NCI-H2196 treated with DMSO at 0.1 percent for 48 hours (cell line): ENCODE results near the gene R3HDML.

Source experiments
- DNase-seq: peaks from one replicate; lab custom pipeline; 2025; ENCODE audit not compliant: unreplicated experiment; lab: John Stamatoyannopoulos, UW

The R3HDML gene

GRCh38 chr20:44361021-44361420, 24.2 kb downstream of the R3HDML start:
- no peak for DNase-seq

GRCh38 chr20:44362466-44362940, 25.7 kb downstream of the R3HDML start:
- DNase-seq, result no peak

GRCh38 chr20:44364068-44364467, 27.2 kb downstream of the R3HDML start:
- DNase-seq, result no peak

DNA sequence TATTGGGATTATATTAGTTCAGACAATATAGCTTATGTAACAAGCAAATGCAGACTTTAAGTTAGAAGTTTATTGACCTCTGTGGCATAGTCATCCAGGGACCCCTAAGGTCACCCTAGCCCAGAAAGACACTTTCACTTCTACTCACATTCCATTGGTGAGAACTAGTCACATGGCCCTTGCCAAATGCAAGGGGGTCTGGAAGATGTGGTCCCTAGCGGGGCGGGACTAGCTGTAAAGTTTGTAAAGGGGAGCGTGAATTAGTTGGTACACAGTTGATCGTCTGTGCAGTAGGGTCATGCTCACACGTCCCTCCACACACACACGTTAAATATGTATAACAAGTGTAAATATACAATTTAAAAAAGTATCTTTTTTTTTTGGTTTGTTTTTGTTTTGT, 27.9 kb downstream of the R3HDML start:
- no peak for DNase-seq

- DNase-seq, result no peak
These were observed 30.9 kb downstream of the R3HDML start for GRCh38 chr20:44367746-44368145.

DNA sequence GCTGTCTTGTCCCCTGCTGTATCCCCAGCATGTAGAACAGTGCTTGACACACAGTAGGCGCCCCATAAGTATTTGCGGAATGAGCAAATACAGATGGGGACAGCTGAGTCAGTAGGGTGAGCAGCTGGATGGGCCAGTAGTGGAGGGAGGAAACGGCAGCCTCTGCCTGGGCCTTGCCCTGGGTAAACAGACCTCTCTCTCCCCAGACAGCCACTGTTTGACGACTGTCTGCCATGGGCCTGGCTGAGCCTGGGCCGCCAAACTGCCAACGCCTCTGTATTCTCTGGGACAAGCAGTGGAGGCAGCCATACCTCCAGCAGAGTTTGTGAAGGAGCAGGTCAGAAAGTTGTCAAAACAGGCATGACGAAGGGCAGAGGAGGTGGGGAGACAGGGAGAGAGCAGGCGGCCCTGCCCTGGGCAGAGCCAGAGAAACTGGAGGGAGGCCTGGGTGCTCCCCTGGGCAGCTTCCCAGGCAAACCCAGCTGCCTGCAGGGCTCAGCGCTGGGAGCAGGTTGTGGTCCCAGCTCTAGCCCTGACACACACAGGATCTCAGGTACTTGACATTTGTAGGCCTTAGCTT, 33.9 kb downstream of the R3HDML start:
- DNase-seq, result no peak

DNA sequence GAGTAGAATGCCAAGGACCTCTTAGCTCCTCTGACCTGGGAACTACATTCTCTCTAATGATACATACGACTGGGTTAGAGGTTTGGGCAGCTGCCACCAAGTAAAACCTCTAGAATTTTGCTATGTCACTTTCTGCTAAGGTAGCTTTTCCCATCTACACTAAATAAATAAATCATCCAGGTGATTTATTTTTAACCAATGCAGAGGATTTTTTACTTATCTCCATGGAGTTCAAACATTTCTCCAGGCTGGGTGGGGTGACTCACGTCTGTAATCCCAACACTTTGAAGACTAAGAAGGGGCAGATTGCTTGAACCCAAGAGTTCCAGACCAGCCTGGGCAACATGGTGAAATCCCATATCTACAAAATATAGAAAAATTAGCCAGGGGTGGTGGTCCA, 45.8 kb downstream of the R3HDML start:
- DNase-seq, result no peak

- no peak for DNase-seq
These were observed 47.7 kb downstream of the R3HDML start for GRCh38 chr20:44384423-44385027.

GRCh38 chr20:44388466-44389023, 51.7 kb downstream of the R3HDML start:
- DNase-seq, result peak; percentile 72

GRCh38 chr20:44389871-44390270, 53.0 kb downstream of the R3HDML start:
- DNase-seq, result no peak

DNA sequence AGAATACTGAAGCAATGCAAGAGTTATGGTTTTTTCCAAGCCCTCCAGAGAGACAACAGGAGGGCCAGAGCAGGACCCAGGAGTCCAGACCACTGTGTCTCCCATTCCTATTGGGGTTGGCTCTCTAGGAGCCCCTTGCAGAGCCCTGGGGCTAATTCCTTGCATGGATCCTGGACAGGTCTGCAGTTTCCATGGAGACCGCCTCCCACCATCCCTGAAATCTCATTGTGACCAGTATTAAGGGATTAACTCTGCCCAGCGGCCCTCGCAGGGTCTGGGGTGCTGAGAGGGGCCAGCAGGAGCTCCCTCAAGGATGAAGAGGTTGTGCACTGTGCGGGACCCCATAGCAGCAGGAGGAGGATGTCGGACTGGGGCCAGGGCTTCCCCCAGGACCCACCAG, 53.4 kb downstream of the R3HDML start:
- no peak for DNase-seq

GRCh38 chr20:44392088-44392775, 55.4 kb downstream of the R3HDML start:
- no peak for DNase-seq

DNA sequence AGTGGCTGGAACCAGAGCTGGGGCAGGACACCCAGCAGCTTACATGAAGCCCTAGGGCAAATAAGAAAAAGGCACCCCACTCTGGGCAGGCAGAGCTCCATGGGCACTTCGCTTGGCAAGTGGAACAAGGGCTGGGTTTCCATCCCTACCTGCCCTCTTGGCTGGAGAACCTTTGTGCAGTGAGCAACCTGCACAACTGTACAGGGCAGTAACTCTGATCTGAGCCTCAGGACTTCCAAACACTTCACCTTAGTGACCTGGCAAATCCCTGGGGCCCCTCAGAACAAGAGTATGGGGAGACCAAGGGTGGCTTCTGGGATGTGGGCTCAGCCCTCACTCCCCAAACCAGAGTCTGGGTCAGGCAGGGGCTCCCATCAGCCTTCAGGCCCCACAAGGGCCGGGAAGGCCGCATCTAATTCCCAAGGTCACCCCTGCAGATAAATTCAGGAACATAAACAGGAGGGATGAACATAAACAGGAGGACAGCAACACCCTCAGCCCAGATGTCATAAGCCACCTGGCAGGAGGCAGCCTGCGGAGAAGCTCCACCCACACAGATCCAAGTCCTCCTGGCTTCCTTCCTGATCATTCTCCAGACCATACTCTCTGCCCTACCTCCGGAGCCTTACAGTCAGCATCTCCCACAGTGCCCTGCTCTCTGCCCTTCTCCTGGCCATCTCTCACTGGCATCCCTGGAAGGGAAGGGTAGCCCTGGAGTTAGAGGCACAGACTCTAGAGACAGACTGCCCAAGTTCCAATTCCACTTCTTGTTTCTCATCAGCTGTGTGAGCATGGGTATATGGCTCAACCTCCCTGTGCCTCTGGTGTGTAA, 56.1 kb downstream of the R3HDML start:
- no peak for DNase-seq

GRCh38 chr20:44393608-44394451, 57.0 kb downstream of the R3HDML start:
- no peak for DNase-seq

DNA sequence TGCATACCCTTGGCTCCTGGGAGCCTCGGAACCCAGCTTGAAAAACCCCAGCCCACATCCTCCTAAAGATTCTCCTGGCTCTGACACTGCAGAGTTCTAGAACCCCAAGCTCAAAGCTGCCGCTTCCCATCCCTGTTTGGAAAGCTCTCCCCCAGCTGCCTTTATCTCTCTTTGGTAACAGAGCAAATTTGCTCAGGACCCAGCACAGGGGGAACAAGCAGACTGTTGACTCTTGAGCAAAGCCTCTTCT, 57.5 kb downstream of the R3HDML start:
- no peak for DNase-seq

- no peak for DNase-seq
These were observed 58.0 kb downstream of the R3HDML start for GRCh38 chr20:44394702-44395460.

- no peak for DNase-seq
These were observed 58.9 kb downstream of the R3HDML start for GRCh38 chr20:44395461-44396340.

DNA sequence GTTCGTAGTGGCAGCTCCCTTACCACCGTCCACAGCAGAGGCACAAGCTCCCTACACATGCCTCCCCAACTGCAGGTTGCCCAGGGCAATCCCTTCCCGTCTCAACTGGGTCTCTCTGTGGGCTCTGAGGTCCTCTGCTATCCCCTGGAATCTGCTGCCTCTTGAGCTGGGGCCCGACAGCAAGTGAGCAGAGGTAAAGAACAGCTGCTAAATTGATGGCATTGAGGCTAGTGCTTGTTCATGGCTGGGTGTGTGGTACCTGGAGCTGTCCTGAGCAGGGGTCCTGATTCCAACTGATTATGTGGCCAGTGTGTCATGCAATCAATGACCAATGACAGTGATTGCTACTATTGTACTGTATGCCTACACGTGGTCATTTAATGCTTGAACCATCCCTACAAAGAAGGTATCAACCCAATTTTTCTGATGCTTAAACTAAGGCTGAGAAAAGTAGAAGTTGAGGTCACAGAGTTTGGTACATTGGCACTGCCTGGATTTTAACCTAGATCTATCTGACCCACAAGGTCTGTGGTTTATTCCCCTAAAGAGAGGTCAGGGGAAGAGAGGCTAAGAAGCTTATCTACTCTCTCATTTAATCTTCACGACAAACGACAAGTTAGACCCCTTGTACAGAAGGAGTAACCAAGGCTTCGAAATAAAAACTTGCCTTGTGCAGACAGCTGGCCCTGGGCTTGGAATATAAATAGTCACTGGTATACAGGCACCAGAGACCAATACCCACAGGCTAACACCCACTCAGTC, 59.7 kb downstream of the R3HDML start:
- no peak for DNase-seq
